Kidney glomerular epithelial cell (primary cell): Measurements from ENCODE around the gene XPO5.
"Not testable (repeated sequence)": the region's sequence is repeated elsewhere in the genome, so short reads cannot be mapped to it uniquely, and the experiment has no call there.

Source experiments
- DNase-seq: peaks from one replicate; lab custom pipeline; 2025; lab: John Stamatoyannopoulos, UW

XPO5 gene

GRCh38 chr6:43517505-43518357 is 58.1 kb downstream of the XPO5 start:
- no peak for DNase-seq

GRCh38 chr6:43516697-43517504 is 58.9 kb downstream of the XPO5 start, which contains the start of the genes POLR1C and YIPF3:
TSS of gene POLR1C (plus strand) at chr6:43517089. CDS start at chr6:43517110, 21 bp downstream.
TSS of gene YIPF3 (minus strand) at chr6:43516926. CDS start at chr6:43516807, 119 bp downstream.
- peak; percentile 97 for DNase-seq

- DNase-seq: no peak
Observed at GRCh38 chr6:43516367-43516696, 59.5 kb downstream of the XPO5 start.

- DNase-seq: no peak
Observed at GRCh38 chr6:43515808-43516207, 60.0 kb downstream of the XPO5 start.

- no peak for DNase-seq
Observed at GRCh38 chr6:43511824-43512415, 63.9 kb downstream of the XPO5 start.

- no peak for DNase-seq
Observed at GRCh38 chr6:43510827-43511163, 65.0 kb downstream of the XPO5 start.

- peak; percentile 63 for DNase-seq
Observed at GRCh38 chr6:43509984-43510826, 65.6 kb downstream of the XPO5 start, which contains the start of gene LRRC73. TSS of gene LRRC73 (minus strand) at chr6:43510346. CDS start at chr6:43509785, 561 bp downstream.

GRCh38 chr6:43509142-43509983 is 66.5 kb downstream of the XPO5 start:
- no peak for DNase-seq

- no peak for DNase-seq
Observed at GRCh38 chr6:43508481-43509141, 67.2 kb downstream of the XPO5 start.

GRCh38 chr6:43506667-43507471 is 69.0 kb downstream of the XPO5 start:
- peak; percentile 66 for DNase-seq

GRCh38 chr6:43506171-43506570 is 69.7 kb downstream of the XPO5 start:
- no peak for DNase-seq

GRCh38 chr6:43505718-43506117 is 70.1 kb downstream of the XPO5 start:
- no peak for DNase-seq

- DNase-seq: no peak
Observed at GRCh38 chr6:43504756-43505593, 70.9 kb downstream of the XPO5 start.

- DNase-seq: no peak
Observed at GRCh38 chr6:43503443-43503842, 72.4 kb downstream of the XPO5 start.

GRCh38 chr6:43502666-43503065 is 73.2 kb downstream of the XPO5 start:
- no peak for DNase-seq

- DNase-seq: no peak
Observed at GRCh38 chr6:43500921-43501320, 74.9 kb downstream of the XPO5 start.

- no peak for DNase-seq
Observed at GRCh38 chr6:43499028-43499815, 76.6 kb downstream of the XPO5 start.

GRCh38 chr6:43498291-43498690 is 77.5 kb downstream of the XPO5 start:
- not testable (repeated sequence) for DNase-seq
